NCI-H2196 (cell line): ENCODE measurements around the gene S100A11.

Experiments
- DNase-seq: peaks from one replicate; lab custom pipeline; 2025; ENCODE audit not compliant: unreplicated experiment; lab: John Stamatoyannopoulos, UW

Gene S100A11

GRCh38 chr1:151985768-151986167 is 51.0 kb downstream of the S100A11 start:
- DNase-seq, result no peak

GRCh38 chr1:151985270-151985669 is 51.5 kb downstream of the S100A11 start:
- no peak for DNase-seq

GRCh38 chr1:151984313-151984956 is 52.4 kb downstream of the S100A11 start:
- no peak for DNase-seq
